ENCODE results near the gene LRRC32. TPM values are rescaled to one million over a fixed set of nuclear protein-coding genes. Genes with fewer than 3 reads are reported as not detected.

LRRC32 gene
- total and polyA plus RNA-seq, 9 of the 15 experiments (the other 6 are each of a cell fraction or from before 2014, with no cell fraction given), result 0.10 to 0.50 (median 0.19) TPM; not detected in 5

- TF ChIP-seq ZNF639 (CRISPR knock-in tag; conservative IDR thresholded peaks at IDR 0.05 in 1 of 2, IDR thresholded peaks at IDR 0.05 in 1 of 2) (no peak), TAF7 (tag; IDR thresholded peaks at IDR 0.05) (no peak), ZFP36 (IDR thresholded peaks at IDR 0.05; ENCODE audit: low read depth, low read length, partially characterized antibody) (no peak)
Measured at GRCh38 chr11:76626266-76626665, 44.3 kb downstream of the LRRC32 start (continued).

GRCh38 chr11:76625472-76626186 lies 44.9 kb downstream of the LRRC32 start:
- Histone ChIP-seq H2AFZ (ENCODE audit: low read depth, low read length) (no peak overlapping the region), H3K4me1 (replicated peaks in 1 of 2; ENCODE audit: control insufficient read depth in 2 of 2, insufficient read depth in 2 of 2, low read length in 2 of 2) (peaks cover 14 to 30% of the 10 kb centered on the region in 2 experiments; a peak in 4 of 5 replicates), H3K9ac (ENCODE audit: insufficient read depth in 1 of 2, low read depth in 2 of 2, low read length in 2 of 2) (no peak overlapping the region), H3K27ac (ENCODE audit: extremely low read depth, low read depth, low read length) (no peak overlapping the region), H4K20me1 (replicated peaks; ENCODE audit: control insufficient read depth, insufficient read depth, low read length) (no peaks in the 10 kb centered on the region), H3K4me2 (ENCODE audit: insufficient read depth, low read length) (no peak overlapping the region), H3K79me2 (ENCODE audit: control insufficient read depth, insufficient read depth, low read length) (no peaks in the 10 kb centered on the region), H3K27me3 (ENCODE audit: control insufficient read depth in 2 of 2, insufficient read depth in 2 of 2, low read length in 2 of 2) (no peaks in the 10 kb centered on the region), H3K4me3 (no peak overlapping the region), H3K36me3 (ENCODE audit: control insufficient read depth, insufficient read depth, low read length) (no peaks in the 10 kb centered on the region), H3K9me1 (ENCODE audit: control insufficient read depth, insufficient read depth, low read length) (no peaks in the 10 kb centered on the region), H3K9me3 (replicated peaks; ENCODE audit: control insufficient read depth, insufficient read depth, low read depth, low read length) (no peaks in the 10 kb centered on the region; the same call in 1 of the 2 replicates)
- TF ChIP-seq YY1 (IDR thresholded peaks at IDR 0.05; ENCODE audit: borderline replicate concordance in 1 of 3, control insufficient read depth in 1 of 3, extremely low read depth in 1 of 3, insufficient read depth in 3 of 3, insufficient read length in 1 of 3, insufficient replicate concordance in 2 of 3, low read depth in 1 of 3, low read length in 2 of 3) (peak in 1 of 3 experiments; percentile 70), RHOXF2B (CRISPR knock-in tag; conservative IDR thresholded peaks at IDR 0.05) (no peak), NFE2L1 (tag; IDR thresholded peaks at IDR 0.05; ENCODE audit: borderline replicate concordance, low read depth) (no peak), SMARCA4 (IDR thresholded peaks at IDR 0.05) (no peak), MAFF (IDR thresholded peaks at IDR 0.05; ENCODE audit: low read length) (no peak), ILF3 (IDR thresholded peaks at IDR 0.05; ENCODE audit: borderline replicate concordance) (no peak), SUPT5H (IDR thresholded peaks at IDR 0.05) (no peak)
- CTCF ChIA-PET (ENCODE audit: low intra/inter-chr PET ratio), result no interaction called here
- ATAC-seq, result no peak
- POLR2A ChIA-PET, result interaction anchor here (0.7 to 1.5 kb wide), 2 partner anchors 12 to 46 kb away, joined by 3 read pairs; no protein-coding TSS in a partner anchor
- DNase-seq (ENCODE audit: extremely low read depth in 1 of 4, low spot score in 3 of 4), result no peak
- intact Hi-C loops (cut with micrococcal nuclease) (no loop called here), in situ Hi-C loops (cut with MboI) (no loop called here)
- no peak for FAIRE-seq
- 10% methylated on average over 1 of the region's 1 CpG for WGBS (ENCODE audit: insufficient coverage, low coverage, missing lambda C conversion rate)
- no TSS peak for BruUV-seq (replicated peaks)
